ENCODE data around the gene BHLHA9.
"Not testable (repeated sequence)": the region's sequence is repeated elsewhere in the genome, so short reads cannot be mapped to it uniquely, and the experiment has no call there.

DNA sequence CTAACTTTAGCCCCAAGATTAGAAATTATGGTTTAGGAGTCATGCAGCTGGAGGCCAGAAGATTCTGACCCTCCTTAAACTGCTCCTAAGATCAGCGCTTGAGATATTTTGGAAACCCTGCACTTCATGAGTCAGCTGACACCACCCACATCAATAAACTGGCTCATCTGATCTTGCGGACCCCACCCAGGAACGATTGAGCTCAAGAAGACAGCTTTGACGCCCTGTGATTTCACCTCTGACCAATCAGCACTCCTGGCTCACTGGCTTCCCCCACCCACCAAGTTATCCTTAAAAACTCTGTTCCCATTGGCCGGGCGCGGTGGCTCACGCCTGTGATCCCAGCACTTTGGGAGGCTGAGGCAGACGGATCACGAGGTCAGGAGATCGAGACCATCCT is 29.8 kb upstream of the BHLHA9 start:
- TF ChIP-seq, protein P1, sequence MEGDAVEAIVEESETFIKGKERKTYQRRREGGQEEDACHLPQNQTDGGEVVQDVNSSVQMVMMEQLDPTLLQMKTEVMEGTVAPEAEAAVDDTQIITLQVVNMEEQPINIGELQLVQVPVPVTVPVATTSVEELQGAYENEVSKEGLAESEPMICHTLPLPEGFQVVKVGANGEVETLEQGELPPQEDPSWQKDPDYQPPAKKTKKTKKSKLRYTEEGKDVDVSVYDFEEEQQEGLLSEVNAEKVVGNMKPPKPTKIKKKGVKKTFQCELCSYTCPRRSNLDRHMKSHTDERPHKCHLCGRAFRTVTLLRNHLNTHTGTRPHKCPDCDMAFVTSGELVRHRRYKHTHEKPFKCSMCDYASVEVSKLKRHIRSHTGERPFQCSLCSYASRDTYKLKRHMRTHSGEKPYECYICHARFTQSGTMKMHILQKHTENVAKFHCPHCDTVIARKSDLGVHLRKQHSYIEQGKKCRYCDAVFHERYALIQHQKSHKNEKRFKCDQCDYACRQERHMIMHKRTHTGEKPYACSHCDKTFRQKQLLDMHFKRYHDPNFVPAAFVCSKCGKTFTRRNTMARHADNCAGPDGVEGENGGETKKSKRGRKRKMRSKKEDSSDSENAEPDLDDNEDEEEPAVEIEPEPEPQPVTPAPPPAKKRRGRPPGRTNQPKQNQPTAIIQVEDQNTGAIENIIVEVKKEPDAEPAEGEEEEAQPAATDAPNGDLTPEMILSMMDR (conservative IDR thresholded peaks at IDR 0.05): not testable (repeated sequence)
- not testable (repeated sequence) for TF ChIP-seq ZFX (IDR thresholded peaks at IDR 0.05)

Measured in C4-2B (cell line).